ENCODE data around the gene GDF10. TPM values are rescaled to one million over a fixed set of nuclear protein-coding genes. Genes with fewer than 3 reads are reported as not detected.

Gene GDF10
- total and polyA plus RNA-seq, 2 of the 8 experiments (the other 6 are each of a cell fraction or from before 2014, with no cell fraction given), result 0.19 to 0.32 TPM

- TF ChIP-seq KDM1A (IDR thresholded peaks at IDR 0.05; ENCODE audit: borderline replicate concordance, low read length) (no peak), RBBP5 (IDR thresholded peaks at IDR 0.05; ENCODE audit: borderline replicate concordance, low read depth, low read length) (no peak), KDM4A (IDR thresholded peaks at IDR 0.05; ENCODE audit: low read depth, low read length, severe bottlenecking) (no peak), ASH2L (IDR thresholded peaks at IDR 0.05; ENCODE audit: low read length) (no peak), GABPA (IDR thresholded peaks at IDR 0.05; ENCODE audit: borderline replicate concordance, insufficient read depth, low read length) (no peak)
These were observed 21.7 kb downstream of the GDF10 start (continued) for GRCh38 chr10:47321521-47322195.
